Liver (tissue), 9 donors: ENCODE data around the gene PTN. TPM values are rescaled to one million over a fixed set of nuclear protein-coding genes. Genes with fewer than 3 reads are reported as not detected.
A peak's percentile ranks its signal among the peaks of the same experiment; 100 is the strongest.

ENCODE experiments used
- DNase-seq: peaks from one replicate; pipeline ENCODE4 v3.0.0-alpha.2; 2017; ENCODE audit warnings: low spot score
- H3K27ac ChIP-seq, 2 donors: one replicate each; pipeline ENCODE4 v1.7.0; 2013; ENCODE audit warnings: inconsistent platforms in 2 of 2, low read length in 2 of 2, control low read depth in 1 of 2, low read depth in 1 of 2, mild to moderate bottlenecking in 1 of 2
- H3K27me3 ChIP-seq, 4 donors: one replicate each; pipeline versions ENCODE4 v1.6.1 to v1.7.0; 2013; ENCODE audit warnings: low read length in 3 of 4, inconsistent platforms in 1 of 4, mild to moderate bottlenecking in 1 of 4, moderate library complexity in 1 of 4; ENCODE audit not compliant: control insufficient read depth in 4 of 4, insufficient read depth in 4 of 4
- H3K36me3 ChIP-seq, 4 donors: one replicate each; pipeline versions ENCODE4 v1.6.1 to v1.7.0; 2013; ENCODE audit warnings: low read length in 3 of 4, mild to moderate bottlenecking in 3 of 4, low read depth in 1 of 4, moderate library complexity in 1 of 4; ENCODE audit not compliant: control insufficient read depth in 4 of 4, insufficient read depth in 3 of 4
- H3K4me1 ChIP-seq, 4 donors: one replicate each; pipeline versions ENCODE4 v1.6.1 to v1.7.0; 2013; ENCODE audit warnings: low read length in 3 of 4, mild to moderate bottlenecking in 3 of 4, moderate library complexity in 1 of 4; ENCODE audit not compliant: control insufficient read depth in 4 of 4, insufficient read depth in 4 of 4
- H3K4me3 ChIP-seq, 3 donors: one replicate each; pipeline versions ENCODE4 v1.6.1 to v1.7.0; 2013; ENCODE audit warnings: low read length in 3 of 3, control low read depth in 1 of 3, low read depth in 1 of 3, mild to moderate bottlenecking in 1 of 3
- H3K9ac ChIP-seq, 2 donors: one replicate each; pipeline ENCODE4 v1.7.0; 2013; ENCODE audit warnings: low read length in 2 of 2, mild to moderate bottlenecking in 2 of 2, moderate library complexity in 2 of 2, control low read depth in 1 of 2, low read depth in 1 of 2
- H3K9me3 ChIP-seq, 4 donors: one replicate each; pipeline versions ENCODE4 v1.6.1 to v1.7.0; 2013; ENCODE audit warnings: low read length in 3 of 4; ENCODE audit not compliant: control insufficient read depth in 4 of 4
- FOXA1 ChIP-seq: IDR thresholded peaks from 2 replicates; pipeline ENCODE4 v1.6.1; 2016; ENCODE audit warnings: antibody characterized with exemption
- FOXA2 ChIP-seq: IDR thresholded peaks from 2 replicates; pipeline ENCODE4 v1.6.1; 2016; ENCODE audit warnings: antibody characterized with exemption
- GABPA ChIP-seq, 2 donors: IDR thresholded peaks in 1 of 2; conservative IDR thresholded peaks in 1 of 2; 2 replicates each; pipeline ENCODE4 v1.6.1; 2016; ENCODE audit warnings: antibody characterized with exemption in 2 of 2, mild to moderate bottlenecking in 1 of 2, moderate library complexity in 1 of 2
- HNF4A ChIP-seq, 2 donors: conservative IDR thresholded peaks; 2 replicates each; pipeline ENCODE4 v1.6.1; 2016; ENCODE audit warnings: antibody characterized with exemption in 2 of 2, mild to moderate bottlenecking in 2 of 2
- HNF4G ChIP-seq: IDR thresholded peaks from 2 replicates; pipeline ENCODE4 v1.6.1; 2016; ENCODE audit warnings: antibody characterized with exemption
- JUND ChIP-seq, 2 donors: IDR thresholded peaks; 2 replicates each; pipeline ENCODE4 v1.6.1; 2016; ENCODE audit warnings: antibody characterized with exemption in 2 of 2
- NR2F2 ChIP-seq: IDR thresholded peaks from 2 replicates; pipeline ENCODE4 v1.6.1; 2016; ENCODE audit warnings: antibody characterized with exemption
- RAD21 ChIP-seq, 2 donors: IDR thresholded peaks; 2 replicates each; pipeline ENCODE4 v1.6.1; 2016; ENCODE audit warnings: antibody characterized with exemption in 2 of 2, mild to moderate bottlenecking in 2 of 2
- RXRA ChIP-seq, 2 donors: IDR thresholded peaks; 2 replicates each; pipeline ENCODE4 v1.6.1; 2017 to 2018; ENCODE audit warnings: antibody characterized with exemption in 2 of 2, mild to moderate bottlenecking in 1 of 2
- SP1 ChIP-seq: IDR thresholded peaks from 2 replicates; pipeline ENCODE4 v1.6.1; 2018; ENCODE audit warnings: antibody characterized with exemption, mild to moderate bottlenecking
- TAF1 ChIP-seq: conservative IDR thresholded peaks from 2 replicates; pipeline ENCODE4 v1.6.1; 2016; ENCODE audit warnings: antibody characterized with exemption, mild to moderate bottlenecking
- YY1 ChIP-seq: IDR thresholded peaks from 2 replicates; pipeline ENCODE4 v1.6.1; 2016; ENCODE audit warnings: antibody characterized with exemption, mild to moderate bottlenecking
- WGBS: extraction: QIAGEN DNeasy Blood & Tissue Kit; methylation state at CpG from one replicate; pipeline ENCODE4 v1.1.7; 2013; 5-methylcytosine and 5-hydroxymethylcytosine counted together
- polyA plus RNA-seq, 2 donors: library from polyadenylated mRNA; stranded (reverse) in 1 of 2; unstranded in 1 of 2; fragments of 200-250 nt in 1 of 2; fragments of >200 nt in 1 of 2; fragmentation: Nextera tagmentation in 1 of 2; extraction: Ambion mirVana in 1 of 2; gene quantifications; one replicate each; pipeline versions ENCODE4 v1.2.1 to v1.2.3, GENCODE V29; 2013 to 2015
- total RNA-seq, 2 donors: library from RNA; depleted of rRNA; stranded (reverse); fragments of >200 nt; gene quantifications; one replicate each; pipeline ENCODE4 v1.2.3, GENCODE V29; 2014
- TF ChIP-seq, protein P1 (sequence below): IDR thresholded peaks from 2 replicates; pipeline ENCODE4 v1.6.1; 2016; ENCODE audit warnings: antibody characterized with exemption
- TF ChIP-seq, protein P2 (sequence below): IDR thresholded peaks from 2 replicates; pipeline ENCODE4 v1.6.1; 2016; ENCODE audit warnings: antibody characterized with exemption
- TF ChIP-seq, protein P3 (sequence below): IDR thresholded peaks from 2 replicates; pipeline ENCODE4 v1.6.1; 2016; ENCODE audit warnings: antibody characterized with exemption
- TF ChIP-seq, protein P4 (sequence below): fragments of 150-350 bp; IDR thresholded peaks from 2 replicates; pipeline ENCODE4 v1.5.1; 2017; ENCODE audit warnings: improper control_type of control experiment, low read depth, low read length; ENCODE audit not compliant: missing input control
- TF ChIP-seq, protein P5 (sequence below): IDR thresholded peaks from 2 replicates; pipeline ENCODE4 v1.6.1; 2016; ENCODE audit warnings: antibody characterized with exemption, mild to moderate bottlenecking
- donor health status: healthy.
- donor health status: healthy.
- donor health status: healthy.
- donor health status: healthy.
- donor health status: healthy.

PTN gene
- total and polyA plus RNA-seq, 4 donors, result 0.50 to 4.8 (median 1.6) TPM

DNA sequence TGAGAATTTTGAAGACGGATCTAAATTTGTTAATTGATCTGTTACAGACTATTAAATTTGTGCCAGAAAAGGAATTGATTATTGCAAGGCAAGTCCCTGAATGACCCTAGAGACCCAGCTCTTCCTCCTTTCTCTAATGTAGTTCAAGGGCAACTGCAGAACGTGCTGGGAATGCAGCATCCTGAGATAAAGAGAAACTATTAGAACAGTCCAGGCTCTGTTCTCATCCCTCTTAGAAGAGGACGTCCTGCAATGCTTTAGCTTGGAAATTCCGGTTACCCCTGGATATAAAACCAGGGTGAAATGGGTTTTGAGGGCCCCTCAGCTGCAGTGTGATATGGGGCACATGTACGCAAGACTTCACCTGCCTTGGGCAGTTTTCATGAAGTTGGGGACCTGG, 67.3 kb downstream of the PTN start (continued):
- TF ChIP-seq, protein P1, sequence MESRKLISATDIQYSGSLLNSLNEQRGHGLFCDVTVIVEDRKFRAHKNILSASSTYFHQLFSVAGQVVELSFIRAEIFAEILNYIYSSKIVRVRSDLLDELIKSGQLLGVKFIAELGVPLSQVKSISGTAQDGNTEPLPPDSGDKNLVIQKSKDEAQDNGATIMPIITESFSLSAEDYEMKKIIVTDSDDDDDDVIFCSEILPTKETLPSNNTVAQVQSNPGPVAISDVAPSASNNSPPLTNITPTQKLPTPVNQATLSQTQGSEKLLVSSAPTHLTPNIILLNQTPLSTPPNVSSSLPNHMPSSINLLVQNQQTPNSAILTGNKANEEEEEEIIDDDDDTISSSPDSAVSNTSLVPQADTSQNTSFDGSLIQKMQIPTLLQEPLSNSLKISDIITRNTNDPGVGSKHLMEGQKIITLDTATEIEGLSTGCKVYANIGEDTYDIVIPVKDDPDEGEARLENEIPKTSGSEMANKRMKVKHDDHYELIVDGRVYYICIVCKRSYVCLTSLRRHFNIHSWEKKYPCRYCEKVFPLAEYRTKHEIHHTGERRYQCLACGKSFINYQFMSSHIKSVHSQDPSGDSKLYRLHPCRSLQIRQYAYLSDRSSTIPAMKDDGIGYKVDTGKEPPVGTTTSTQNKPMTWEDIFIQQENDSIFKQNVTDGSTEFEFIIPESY, result no peak
- TF ChIP-seq FOXA2, result no peak
- TF ChIP-seq, protein P2, sequence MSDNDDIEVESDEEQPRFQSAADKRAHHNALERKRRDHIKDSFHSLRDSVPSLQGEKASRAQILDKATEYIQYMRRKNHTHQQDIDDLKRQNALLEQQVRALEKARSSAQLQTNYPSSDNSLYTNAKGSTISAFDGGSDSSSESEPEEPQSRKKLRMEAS, result no peak

DNA sequence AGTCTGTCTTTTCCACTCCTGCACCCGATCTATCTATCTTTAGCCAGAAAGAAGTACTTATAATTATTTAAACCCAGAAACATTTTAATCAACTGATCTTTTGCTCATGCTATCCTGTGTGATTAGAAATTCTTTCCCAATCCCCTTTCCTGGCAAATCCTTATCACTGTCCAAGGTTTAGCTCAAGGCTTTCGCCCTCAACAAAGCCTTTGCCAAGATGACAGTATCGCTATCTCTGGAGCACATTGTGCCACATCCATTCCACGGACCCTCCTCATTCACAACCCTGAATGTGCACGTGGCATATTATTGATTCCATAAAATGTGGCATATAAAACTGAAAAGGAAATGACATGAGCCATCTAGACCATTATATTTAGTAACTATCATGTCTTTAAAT, 71.3 kb downstream of the PTN start:
- no peak for DNase-seq
- 33% methylated on average over 5 of the region's 5 CpGs for WGBS
- peak overlapping the region in 1 of 2 donors; percentile 38 for H3K27ac ChIP-seq

More for the DNA sequence above, 71.3 kb downstream of the PTN start:
- no peak overlapping the region for H3K9ac ChIP-seq
- H3K27me3 ChIP-seq, result no peaks in the 10 kb centered on the region
- H3K9me3 ChIP-seq, result no peaks in the 10 kb centered on the region
- no peak overlapping the region for H3K4me3 ChIP-seq
- peak; percentile 6 for TF ChIP-seq FOXA1
- TF ChIP-seq, protein P3, sequence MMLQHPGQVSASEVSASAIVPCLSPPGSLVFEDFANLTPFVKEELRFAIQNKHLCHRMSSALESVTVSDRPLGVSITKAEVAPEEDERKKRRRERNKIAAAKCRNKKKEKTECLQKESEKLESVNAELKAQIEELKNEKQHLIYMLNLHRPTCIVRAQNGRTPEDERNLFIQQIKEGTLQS, result no peak
- TF ChIP-seq TAF1, result no peak
- peak; percentile 56 to 76 for TF ChIP-seq RXRA (IDR thresholded peaks at IDR 0.05)
- TF ChIP-seq, protein P1, result no peak
- TF ChIP-seq, protein P4, sequence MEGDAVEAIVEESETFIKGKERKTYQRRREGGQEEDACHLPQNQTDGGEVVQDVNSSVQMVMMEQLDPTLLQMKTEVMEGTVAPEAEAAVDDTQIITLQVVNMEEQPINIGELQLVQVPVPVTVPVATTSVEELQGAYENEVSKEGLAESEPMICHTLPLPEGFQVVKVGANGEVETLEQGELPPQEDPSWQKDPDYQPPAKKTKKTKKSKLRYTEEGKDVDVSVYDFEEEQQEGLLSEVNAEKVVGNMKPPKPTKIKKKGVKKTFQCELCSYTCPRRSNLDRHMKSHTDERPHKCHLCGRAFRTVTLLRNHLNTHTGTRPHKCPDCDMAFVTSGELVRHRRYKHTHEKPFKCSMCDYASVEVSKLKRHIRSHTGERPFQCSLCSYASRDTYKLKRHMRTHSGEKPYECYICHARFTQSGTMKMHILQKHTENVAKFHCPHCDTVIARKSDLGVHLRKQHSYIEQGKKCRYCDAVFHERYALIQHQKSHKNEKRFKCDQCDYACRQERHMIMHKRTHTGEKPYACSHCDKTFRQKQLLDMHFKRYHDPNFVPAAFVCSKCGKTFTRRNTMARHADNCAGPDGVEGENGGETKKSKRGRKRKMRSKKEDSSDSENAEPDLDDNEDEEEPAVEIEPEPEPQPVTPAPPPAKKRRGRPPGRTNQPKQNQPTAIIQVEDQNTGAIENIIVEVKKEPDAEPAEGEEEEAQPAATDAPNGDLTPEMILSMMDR, result no peak
- TF ChIP-seq HNF4A (conservative IDR thresholded peaks at IDR 0.05), result peak; percentile 66 to 79
- no peak for TF ChIP-seq NR2F2
- TF ChIP-seq, protein P2, result peak; percentile 31
- TF ChIP-seq RAD21 (IDR thresholded peaks at IDR 0.05), result no peak
- TF ChIP-seq YY1, result peak; percentile 29
- peak in 1 of 2 donors; percentile 39 for TF ChIP-seq JUND (IDR thresholded peaks at IDR 0.05)
- TF ChIP-seq, protein P5, sequence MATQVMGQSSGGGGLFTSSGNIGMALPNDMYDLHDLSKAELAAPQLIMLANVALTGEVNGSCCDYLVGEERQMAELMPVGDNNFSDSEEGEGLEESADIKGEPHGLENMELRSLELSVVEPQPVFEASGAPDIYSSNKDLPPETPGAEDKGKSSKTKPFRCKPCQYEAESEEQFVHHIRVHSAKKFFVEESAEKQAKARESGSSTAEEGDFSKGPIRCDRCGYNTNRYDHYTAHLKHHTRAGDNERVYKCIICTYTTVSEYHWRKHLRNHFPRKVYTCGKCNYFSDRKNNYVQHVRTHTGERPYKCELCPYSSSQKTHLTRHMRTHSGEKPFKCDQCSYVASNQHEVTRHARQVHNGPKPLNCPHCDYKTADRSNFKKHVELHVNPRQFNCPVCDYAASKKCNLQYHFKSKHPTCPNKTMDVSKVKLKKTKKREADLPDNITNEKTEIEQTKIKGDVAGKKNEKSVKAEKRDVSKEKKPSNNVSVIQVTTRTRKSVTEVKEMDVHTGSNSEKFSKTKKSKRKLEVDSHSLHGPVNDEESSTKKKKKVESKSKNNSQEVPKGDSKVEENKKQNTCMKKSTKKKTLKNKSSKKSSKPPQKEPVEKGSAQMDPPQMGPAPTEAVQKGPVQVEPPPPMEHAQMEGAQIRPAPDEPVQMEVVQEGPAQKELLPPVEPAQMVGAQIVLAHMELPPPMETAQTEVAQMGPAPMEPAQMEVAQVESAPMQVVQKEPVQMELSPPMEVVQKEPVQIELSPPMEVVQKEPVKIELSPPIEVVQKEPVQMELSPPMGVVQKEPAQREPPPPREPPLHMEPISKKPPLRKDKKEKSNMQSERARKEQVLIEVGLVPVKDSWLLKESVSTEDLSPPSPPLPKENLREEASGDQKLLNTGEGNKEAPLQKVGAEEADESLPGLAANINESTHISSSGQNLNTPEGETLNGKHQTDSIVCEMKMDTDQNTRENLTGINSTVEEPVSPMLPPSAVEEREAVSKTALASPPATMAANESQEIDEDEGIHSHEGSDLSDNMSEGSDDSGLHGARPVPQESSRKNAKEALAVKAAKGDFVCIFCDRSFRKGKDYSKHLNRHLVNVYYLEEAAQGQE, result no peak
- TF ChIP-seq SP1, result peak; percentile 30
- no peak for TF ChIP-seq GABPA (IDR thresholded peaks at IDR 0.05 in 1 of 2, conservative IDR thresholded peaks at IDR 0.05 in 1 of 2)
- TF ChIP-seq HNF4G, result no peak
- H3K4me1 ChIP-seq, result peaks cover 0 to 19% (median 6%) of the 10 kb centered on the region in 4 donors
- H3K36me3 ChIP-seq, result no peaks in the 10 kb centered on the region
